IMR-90 (cell line): ENCODE data around the gene ULBP2. TPM values are rescaled to one million over a fixed set of nuclear protein-coding genes. Genes with fewer than 3 reads are reported as not detected.

ENCODE experiments used
- ATAC-seq: fragments of 200-7000 bp; cut with Tn5 transposase; 2 replicates; pipeline ENCODE4 v1.9.1; 2020; ENCODE audit warnings: low read depth, mild to moderate bottlenecking, moderate library complexity
- BruUV-seq: library from RNA; stranded (reverse); fragments of 400-500 nt; replicated peaks from 2 replicates; lab custom pipeline; 2021; lab: Mats Ljungman, UMichigan
- CTCF ChIA-PET: fragments of 300-600 bp; formaldehyde crosslinking; extraction: SDS; loops from one replicate; lab custom pipeline; 2021; ENCODE audit warnings: antibody characterized with exemption; lab: Yijun Ruan, JAX
- POLR2A ChIA-PET: fragments of 300-600 bp; sonication (Branson Sonifier 250); formaldehyde crosslinking; loops from one replicate; lab custom pipeline; 2022; ENCODE audit warnings: antibody characterized with exemption; ENCODE audit not compliant: unreplicated experiment; lab: Charles Lee
- DNase-seq: peaks from one replicate; pipeline ENCODE4 v3.0.0; 2013
- H2AFZ ChIP-seq: replicated peaks from 2 replicates; pipeline ENCODE3; 2013; ENCODE audit warnings: low read length, mild to moderate bottlenecking; ENCODE audit not compliant: poor library complexity
- H2AK5ac ChIP-seq: 2 replicates; pipeline ENCODE4 v1.6.1; 2013; ENCODE audit warnings: low read depth, low read length, inconsistent platforms
- H2AK9ac ChIP-seq: replicated peaks from 2 replicates; pipeline ENCODE3; 2013; ENCODE audit warnings: mild to moderate bottlenecking, low read depth, low read length, moderate library complexity; ENCODE audit not compliant: poor library complexity
- H2BK120ac ChIP-seq: 2 replicates; pipeline ENCODE4 v1.6.1; 2013; ENCODE audit warnings: low read depth, low read length, inconsistent platforms
- H2BK15ac ChIP-seq: 3 replicates; pipeline ENCODE4 v1.6.1; 2013; ENCODE audit warnings: low read depth, low read length, inconsistent platforms
- H2BK20ac ChIP-seq: 2 replicates; pipeline ENCODE4 v1.6.1; 2013; ENCODE audit warnings: low read depth, mild to moderate bottlenecking, inconsistent platforms, low read length, moderate library complexity
- H2BK5ac ChIP-seq: 2 replicates; pipeline ENCODE4 v1.6.1; 2013; ENCODE audit warnings: mild to moderate bottlenecking, low read depth, low read length, inconsistent platforms; ENCODE audit not compliant: poor library complexity, severe bottlenecking
- H3K14ac ChIP-seq: replicated peaks from 2 replicates; pipeline ENCODE4 v1.6.1; 2013; ENCODE audit warnings: low read depth, low read length, inconsistent platforms
- H3K18ac ChIP-seq: 2 replicates; pipeline ENCODE4 v1.6.1; 2013; ENCODE audit warnings: low read depth, low read length, control low read depth
- H3K23ac ChIP-seq: 2 replicates; pipeline ENCODE4 v1.6.1; 2013; ENCODE audit warnings: low read depth, low read length, inconsistent platforms
- H3K27ac ChIP-seq: 2 replicates; pipeline ENCODE4 v1.5.1; 2013; ENCODE audit warnings: mild to moderate bottlenecking, control low read depth, low read length; ENCODE audit not compliant: insufficient read depth
- H3K27me3 ChIP-seq: 2 replicates; pipeline ENCODE4 v1.6.1; 2013; ENCODE audit warnings: low read length; ENCODE audit not compliant: control insufficient read depth, insufficient read depth
- H3K36me3 ChIP-seq: 2 replicates; pipeline ENCODE4 v1.6.1; 2013; ENCODE audit warnings: low read length, mixed read lengths; ENCODE audit not compliant: control insufficient read depth, insufficient read depth
- H3K4ac ChIP-seq: 2 replicates; pipeline ENCODE4 v1.6.1; 2013; ENCODE audit warnings: low read depth, low read length, inconsistent platforms
- H3K4me1 ChIP-seq: 2 replicates; pipeline ENCODE4 v1.6.1; 2013; ENCODE audit warnings: low read length, mixed read lengths; ENCODE audit not compliant: control insufficient read depth, insufficient read depth
- H3K4me2 ChIP-seq: 2 replicates; pipeline ENCODE4 v1.6.1; 2013; ENCODE audit warnings: low read depth, mild to moderate bottlenecking, control low read depth, low read length, moderate library complexity
- H3K4me3 ChIP-seq: 2 replicates; pipeline ENCODE4 v1.5.1; 2013; ENCODE audit warnings: low read depth, mild to moderate bottlenecking, control low read depth, low read length, moderate library complexity; ENCODE audit not compliant: insufficient read depth
- H3K56ac ChIP-seq: 2 replicates; pipeline ENCODE4 v1.6.1; 2013; ENCODE audit warnings: low read length, inconsistent platforms; ENCODE audit not compliant: insufficient read depth; ENCODE audit errors: extremely low read depth
- H3K79me1 ChIP-seq, 2 experiments: 2 replicates each; pipeline ENCODE4 v1.6.1; 2013; ENCODE audit warnings: low read length in 2 of 2, inconsistent platforms in 1 of 2, low read depth in 1 of 2
- H3K9ac ChIP-seq: 2 replicates; pipeline ENCODE4 v1.6.1; 2013; ENCODE audit warnings: low read depth, low read length, control low read depth
- H3K9me1 ChIP-seq: 2 replicates; pipeline ENCODE4 v1.6.1; 2013; ENCODE audit warnings: low read length, inconsistent platforms; ENCODE audit not compliant: insufficient read depth
- H3K9me3 ChIP-seq: 2 replicates; pipeline ENCODE4 v1.6.1; 2013; ENCODE audit warnings: low read length; ENCODE audit not compliant: control insufficient read depth, insufficient read depth
- H4K20me1 ChIP-seq: 2 replicates; pipeline ENCODE4 v1.6.1; 2013; ENCODE audit warnings: low read length, inconsistent platforms; ENCODE audit not compliant: insufficient read depth
- H4K5ac ChIP-seq: 2 replicates; pipeline ENCODE4 v1.6.1; 2013; ENCODE audit warnings: mild to moderate bottlenecking, low read depth, low read length, control low read depth
- H4K8ac ChIP-seq, 2 experiments: 2 replicates each; pipeline ENCODE4 v1.6.1; 2013; ENCODE audit warnings: low read depth in 2 of 2, low read length in 2 of 2, control low read depth in 1 of 2, inconsistent platforms in 1 of 2
- H4K91ac ChIP-seq: 2 replicates; pipeline ENCODE4 v1.6.1; 2013; ENCODE audit warnings: low read depth, low read length, inconsistent platforms; ENCODE audit not compliant: insufficient read depth
- CEBPB ChIP-seq: IDR thresholded peaks from 2 replicates; pipeline ENCODE4 v1.6.1; 2012; ENCODE audit warnings: low read depth, low read length, improper control_type of control experiment
- CHD1 ChIP-seq: IDR thresholded peaks from 2 replicates; pipeline ENCODE4 v1.6.1; 2012; ENCODE audit warnings: low read depth, low read length, improper control_type of control experiment
- CTCF ChIP-seq: conservative IDR thresholded peaks from 2 replicates; pipeline ENCODE4 v1.5.1; 2012; ENCODE audit warnings: mild to moderate bottlenecking, low read depth, low read length, improper control_type of control experiment
- FOS ChIP-seq: fragments of 150-350 bp; IDR thresholded peaks from 2 replicates; pipeline ENCODE4 v1.6.1; 2016; ENCODE audit warnings: low read depth, low read length
- MAFK ChIP-seq: IDR thresholded peaks from 2 replicates; pipeline ENCODE4 v1.6.1; 2012; ENCODE audit warnings: low read depth, low read length, improper control_type of control experiment
- MAZ ChIP-seq: IDR thresholded peaks from 2 replicates; pipeline ENCODE4 v1.6.1; 2012; ENCODE audit warnings: low read depth, mild to moderate bottlenecking, low read length, improper control_type of control experiment, moderate library complexity, borderline replicate concordance
- NFE2L2 ChIP-seq: fragments of 150-350 bp; IDR thresholded peaks from 2 replicates; pipeline ENCODE4 v1.6.1; 2016; ENCODE audit warnings: low read depth, mild to moderate bottlenecking, low read length
- POLR2A ChIP-seq: IDR thresholded peaks from 2 replicates; pipeline ENCODE4 v1.6.1; 2012; ENCODE audit warnings: mild to moderate bottlenecking, low read depth, low read length
- RAD21 ChIP-seq: IDR thresholded peaks from 2 replicates; pipeline ENCODE4 v1.6.1; 2012; ENCODE audit warnings: low read length, improper control_type of control experiment
- RFX5 ChIP-seq: IDR thresholded peaks from 2 replicates; pipeline ENCODE4 v1.8.0; 2012; ENCODE audit warnings: low read depth, mild to moderate bottlenecking, low read length, moderate library complexity
- SMC3 ChIP-seq: fragments of 150-350 bp; IDR thresholded peaks from 2 replicates; pipeline ENCODE4 v1.6.1; 2016; ENCODE audit warnings: low read depth, mild to moderate bottlenecking, antibody characterized with exemption, low read length, moderate library complexity
- WGBS, 2 experiments: methylation state at CpG; one replicate each; pipeline versions ENCODE4 v1.1.5 to v1.1.7; 2013; ENCODE audit warnings: missing lambda C conversion rate in 2 of 2; ENCODE audit not compliant: insufficient read length in 1 of 2; ENCODE audit errors: extremely low coverage in 2 of 2; 5-methylcytosine and 5-hydroxymethylcytosine counted together
- dilution Hi-C: fragments of 300-500 bp; cut with HindIII; formaldehyde crosslinking; loops from one replicate; pipeline ENCODE4 v1.14.3; 2018; ENCODE audit warnings: low sequenced_read_pairs; ENCODE audit not compliant: unreplicated experiment
- in situ Hi-C: fragments of 300-500 bp; cut with MboI; formaldehyde crosslinking; loops from 3 replicates; pipeline ENCODE4 v1.14.3; 2019; ENCODE audit warnings: low sequenced_read_pairs, inconsistent platforms, mixed read lengths
- intact Hi-C: fragments of 100-400 bp; cut with micrococcal nuclease; formaldehyde crosslinking; loops from 2 replicates; pipeline ENCODE4 v1.10.0; 2022
- polyA plus RNA-seq, 3 experiments: library from polyadenylated mRNA; depleted of rRNA; stranded (reverse); fragments of >200 nt; gene quantifications; 2 replicates each; pipeline ENCODE4 v1.2.3, GENCODE V29; 2012; ENCODE audit warnings: low replicate concordance in 1 of 3
- total RNA-seq: library from RNA; depleted of rRNA; stranded (reverse); fragments of >200 nt; gene quantifications from 2 replicates; pipeline ENCODE4 v1.2.3, GENCODE V29; 2012
- TF ChIP-seq, protein P1 (sequence below): fragments of 150-350 bp; IDR thresholded peaks from 2 replicates; pipeline ENCODE4 v1.6.1; 2017; ENCODE audit warnings: mild to moderate bottlenecking, antibody characterized with exemption, low read length, low read depth

Gene ULBP2
- total and polyA plus RNA-seq, 2 of the 4 experiments (the other 2 are of a cell fraction), result 7.9 to 16.2 TPM

GRCh38 chr6:149979293-149979692, 37.5 kb downstream of the ULBP2 start:
- H3K36me3 ChIP-seq, result no peaks in the 10 kb centered on the region
- H2AK5ac ChIP-seq, result no peak overlapping the region
- H3K18ac ChIP-seq, result no peak overlapping the region
- no peak overlapping the region for H4K91ac ChIP-seq
- BruUV-seq, result no TSS peak
- 61% methylated on average over 2 of the region's 6 CpGs; no CpG with 5 or more reads in 1 of the 2 experiments for WGBS, 2 experiments
- intact Hi-C loops (no loop called here), dilution Hi-C loops (no loop called here), in situ Hi-C loops (no loop called here)
- no peaks in the 10 kb centered on the region for H3K79me1 ChIP-seq
- no peak overlapping the region for H4K8ac ChIP-seq
- H3K4me3 ChIP-seq, result no peak overlapping the region
- H3K23ac ChIP-seq, result no peak overlapping the region
- ChIA-PET POLR2A (no interaction called here), CTCF (no interaction called here)
- 0 out of 2 replicates have a peak, but pooled peaks cover 2% of the 10 kb centered on the region for H3K9me3 ChIP-seq
- DNase-seq (no peak), ATAC-seq (no peak)
- no peak overlapping the region for H2BK20ac ChIP-seq
- H2BK120ac ChIP-seq, result no peak overlapping the region
- H2BK5ac ChIP-seq, result no peak overlapping the region
- H2AFZ ChIP-seq, result no peak overlapping the region
- no peak overlapping the region for H2AK9ac ChIP-seq
- no peak overlapping the region for H2BK15ac ChIP-seq
- no peak overlapping the region for H3K4ac ChIP-seq
- H3K27ac ChIP-seq, result no peak overlapping the region
- no peaks in the 10 kb centered on the region for H3K4me1 ChIP-seq
- no peak overlapping the region for H4K5ac ChIP-seq
- no peak overlapping the region for H3K56ac ChIP-seq
- no peak for TF ChIP-seq CEBPB
- no peak for TF ChIP-seq RAD21
- no peak for TF ChIP-seq SMC3
- no peak for TF ChIP-seq NFE2L2
- no peak for TF ChIP-seq RFX5
- no peak for TF ChIP-seq FOS
- no peak for TF ChIP-seq MAZ
- no peak for TF ChIP-seq CHD1
- TF ChIP-seq MAFK, result no peak
- TF ChIP-seq, protein P1, sequence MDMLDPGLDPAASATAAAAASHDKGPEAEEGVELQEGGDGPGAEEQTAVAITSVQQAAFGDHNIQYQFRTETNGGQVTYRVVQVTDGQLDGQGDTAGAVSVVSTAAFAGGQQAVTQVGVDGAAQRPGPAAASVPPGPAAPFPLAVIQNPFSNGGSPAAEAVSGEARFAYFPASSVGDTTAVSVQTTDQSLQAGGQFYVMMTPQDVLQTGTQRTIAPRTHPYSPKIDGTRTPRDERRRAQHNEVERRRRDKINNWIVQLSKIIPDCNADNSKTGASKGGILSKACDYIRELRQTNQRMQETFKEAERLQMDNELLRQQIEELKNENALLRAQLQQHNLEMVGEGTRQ, result no peak
- TF ChIP-seq CTCF, result no peak
- no peak for TF ChIP-seq POLR2A
- no peaks in the 10 kb centered on the region for H3K9me1 ChIP-seq
- H3K9ac ChIP-seq, result no peak overlapping the region
- H3K14ac ChIP-seq, result no peak overlapping the region
- H4K20me1 ChIP-seq, result no peaks in the 10 kb centered on the region
- H3K27me3 ChIP-seq, result peaks cover 51% of the 10 kb centered on the region
- no peak overlapping the region for H3K4me2 ChIP-seq
